Epithelial cell of esophagus (primary cell): ENCODE measurements around the gene ETV1.

Experiments used
- DNase-seq: peaks from one replicate; pipeline ENCODE4 v3.0.0; 2010; ENCODE audit warnings: low read depth
- H3K4me3 ChIP-seq: 2 replicates; pipeline ENCODE4 v1.5.1; 2011; ENCODE audit warnings: mild to moderate bottlenecking, low read length, control low read depth
- TF ChIP-seq, protein P1 (sequence below): IDR thresholded peaks from 2 replicates; pipeline ENCODE4 v1.5.1; 2011; ENCODE audit warnings: low read depth, mild to moderate bottlenecking, low read length, control low read depth, inconsistent platforms; ENCODE audit not compliant: insufficient read depth; ENCODE audit errors: missing control alignments

Gene ETV1

DNA sequence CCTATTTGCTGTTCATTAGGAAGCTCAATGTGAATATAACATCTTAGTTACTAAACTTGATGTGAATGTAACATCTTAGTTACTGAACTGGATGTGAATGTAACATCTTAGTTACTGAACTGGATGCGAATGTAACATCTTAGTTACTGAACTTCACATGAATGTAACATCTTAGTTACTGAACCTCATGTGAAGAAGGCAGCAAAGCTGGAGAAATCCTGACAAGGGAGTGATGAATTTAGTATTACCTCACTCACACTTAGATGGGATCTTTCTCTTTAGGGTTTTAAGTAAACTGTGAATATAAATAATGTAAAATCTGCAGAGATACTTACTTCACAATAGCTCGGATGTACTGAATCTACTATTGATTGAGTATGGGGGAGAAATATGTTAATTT lies 73.6 kb downstream of the ETV1 start:
- TF ChIP-seq, protein P1, sequence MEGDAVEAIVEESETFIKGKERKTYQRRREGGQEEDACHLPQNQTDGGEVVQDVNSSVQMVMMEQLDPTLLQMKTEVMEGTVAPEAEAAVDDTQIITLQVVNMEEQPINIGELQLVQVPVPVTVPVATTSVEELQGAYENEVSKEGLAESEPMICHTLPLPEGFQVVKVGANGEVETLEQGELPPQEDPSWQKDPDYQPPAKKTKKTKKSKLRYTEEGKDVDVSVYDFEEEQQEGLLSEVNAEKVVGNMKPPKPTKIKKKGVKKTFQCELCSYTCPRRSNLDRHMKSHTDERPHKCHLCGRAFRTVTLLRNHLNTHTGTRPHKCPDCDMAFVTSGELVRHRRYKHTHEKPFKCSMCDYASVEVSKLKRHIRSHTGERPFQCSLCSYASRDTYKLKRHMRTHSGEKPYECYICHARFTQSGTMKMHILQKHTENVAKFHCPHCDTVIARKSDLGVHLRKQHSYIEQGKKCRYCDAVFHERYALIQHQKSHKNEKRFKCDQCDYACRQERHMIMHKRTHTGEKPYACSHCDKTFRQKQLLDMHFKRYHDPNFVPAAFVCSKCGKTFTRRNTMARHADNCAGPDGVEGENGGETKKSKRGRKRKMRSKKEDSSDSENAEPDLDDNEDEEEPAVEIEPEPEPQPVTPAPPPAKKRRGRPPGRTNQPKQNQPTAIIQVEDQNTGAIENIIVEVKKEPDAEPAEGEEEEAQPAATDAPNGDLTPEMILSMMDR: no peak

DNA sequence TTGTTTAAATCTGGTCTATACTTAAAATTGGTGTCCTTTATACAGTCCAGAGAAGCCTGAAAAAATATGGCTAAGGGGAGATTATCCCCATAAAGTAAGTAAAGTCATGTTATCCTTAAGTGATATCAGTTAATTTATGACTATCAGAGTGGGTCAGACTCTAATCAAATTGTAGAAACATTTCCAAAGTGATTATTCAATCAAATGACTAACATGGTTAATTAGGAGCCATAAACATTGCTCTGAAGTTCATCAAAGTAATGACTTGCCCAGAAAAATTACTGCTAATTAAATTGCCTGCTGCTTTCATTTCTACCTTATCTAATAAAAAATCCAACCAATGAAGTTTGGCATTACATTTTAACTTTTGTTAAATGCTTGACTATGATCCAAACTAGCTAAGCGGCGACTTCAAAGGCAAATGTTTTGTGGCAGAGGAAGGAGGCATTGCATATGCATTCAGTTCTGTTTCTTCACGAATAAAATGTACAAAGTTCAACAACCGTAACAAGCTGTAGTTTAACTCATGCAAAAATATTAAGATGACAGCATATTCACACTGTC lies 76.7 kb downstream of the ETV1 start:
- no peak for DNase-seq
- TF ChIP-seq, protein P1: no peak
- no peak overlapping the region for H3K4me3 ChIP-seq

More for the DNA sequence above, 73.6 kb downstream of the ETV1 start:
- no peak for DNase-seq
- H3K4me3 ChIP-seq: no peak overlapping the region

DNA sequence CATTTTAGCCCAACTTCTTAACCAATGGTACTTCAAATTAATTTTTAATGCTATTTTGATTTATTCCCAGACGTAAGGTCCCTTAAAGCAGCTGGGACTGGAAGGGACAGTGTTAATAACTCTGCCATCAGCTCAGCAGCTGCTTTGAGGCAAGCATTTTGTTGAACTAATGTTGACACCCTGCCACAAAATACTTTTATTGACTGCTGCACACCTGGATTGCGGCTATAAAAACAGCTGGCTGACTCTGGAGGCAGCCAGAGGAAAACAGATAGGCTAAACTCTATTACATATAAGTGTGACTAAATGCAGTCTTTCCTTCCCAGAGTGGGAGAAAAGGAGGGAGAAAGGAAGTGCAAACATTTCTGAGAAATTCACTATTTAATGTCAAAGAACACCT lies 77.6 kb downstream of the ETV1 start:
- TF ChIP-seq, protein P1: no peak
- no peak for DNase-seq
- no peak overlapping the region for H3K4me3 ChIP-seq

DNA sequence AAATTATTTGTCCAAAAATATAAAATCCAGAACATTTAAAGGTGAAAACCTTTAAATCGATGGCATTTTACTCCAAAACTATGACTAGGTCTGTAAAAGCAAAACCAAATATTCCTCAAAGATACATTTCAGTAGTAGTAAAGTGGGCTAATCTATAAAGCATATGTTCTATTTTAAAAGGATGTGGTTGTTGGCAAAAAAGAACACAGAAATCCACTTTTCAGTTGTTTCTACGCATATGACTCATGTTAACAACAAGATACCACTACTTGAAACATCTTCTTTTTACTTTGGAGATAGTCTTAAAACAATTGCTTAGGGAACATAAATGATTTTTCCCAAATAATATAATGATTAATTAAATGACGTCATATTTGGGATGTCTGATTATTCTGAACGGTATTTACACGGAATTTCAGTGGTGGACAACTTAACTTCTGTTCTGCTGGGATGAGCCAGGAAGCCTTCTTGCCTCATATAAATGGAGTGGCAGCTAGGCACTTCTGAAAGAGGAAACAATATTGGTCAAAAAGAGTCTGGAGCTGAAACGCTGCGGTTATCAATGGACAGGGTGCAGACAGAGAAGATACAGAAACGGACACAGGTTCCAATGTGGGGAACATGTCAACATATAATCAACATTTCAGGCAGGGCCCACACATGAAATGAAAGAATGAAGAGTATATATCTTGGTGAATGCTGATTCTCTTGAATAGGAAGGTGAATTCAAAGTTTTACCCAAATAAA lies 78.5 kb downstream of the ETV1 start:
- TF ChIP-seq, protein P1: no peak
- H3K4me3 ChIP-seq: no peak overlapping the region
- no peak for DNase-seq

DNA sequence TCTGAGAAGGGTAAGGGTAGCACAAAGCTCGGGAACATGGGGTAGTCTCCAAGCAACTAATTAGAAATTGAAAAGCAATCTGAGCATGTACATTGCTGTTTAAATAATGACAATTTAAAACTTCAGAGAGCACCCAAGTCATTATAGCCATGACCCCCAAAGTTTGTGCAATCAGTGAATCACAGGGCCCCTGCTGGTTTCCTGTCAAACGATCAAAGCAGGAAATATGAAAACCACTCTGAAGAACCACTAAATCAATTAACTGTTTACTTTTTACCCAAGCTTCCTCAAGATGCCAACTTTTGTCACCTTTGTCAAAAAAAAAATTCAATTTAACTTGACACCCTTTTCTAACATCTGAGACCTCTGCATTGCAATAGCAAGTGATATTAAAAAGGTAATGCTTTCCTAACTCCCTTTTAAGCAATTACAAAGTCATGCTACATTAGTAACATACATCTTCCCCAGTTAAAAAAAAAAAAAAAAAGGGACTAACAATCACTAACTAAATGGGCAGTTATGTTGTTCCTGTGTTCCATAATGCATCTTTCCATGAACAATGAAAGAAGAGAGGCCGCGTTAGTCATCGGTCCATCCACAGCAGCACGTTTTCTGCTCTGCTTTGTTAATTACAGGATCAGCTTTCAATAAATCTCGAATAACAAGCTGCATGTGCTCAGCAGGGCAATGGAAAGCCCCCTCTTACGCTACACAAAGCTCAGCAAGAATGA lies 80.6 kb downstream of the ETV1 start:
- TF ChIP-seq, protein P1: no peak
- H3K4me3 ChIP-seq: no peak overlapping the region
- peak; percentile 8 for DNase-seq

DNA sequence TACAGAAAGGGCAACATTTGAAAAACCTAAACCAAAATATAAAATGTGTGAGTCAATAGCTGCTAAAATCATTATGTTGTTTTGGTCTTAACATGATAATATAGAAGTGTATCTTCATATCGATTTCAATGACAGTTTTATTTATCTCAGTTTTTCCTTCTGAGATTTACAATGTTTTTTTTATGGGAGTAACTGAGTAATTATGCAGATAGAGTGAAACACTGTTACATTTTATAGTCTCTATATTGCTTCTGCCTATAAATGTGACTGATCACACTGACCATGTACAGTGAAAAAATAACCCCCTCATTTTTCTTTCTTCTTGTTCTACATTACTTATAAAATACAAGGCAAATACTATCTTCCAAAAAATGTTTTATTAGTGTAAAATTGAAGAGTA lies 81.6 kb downstream of the ETV1 start:
- H3K4me3 ChIP-seq: no peak overlapping the region
- DNase-seq: no peak
- TF ChIP-seq, protein P1: no peak

DNA sequence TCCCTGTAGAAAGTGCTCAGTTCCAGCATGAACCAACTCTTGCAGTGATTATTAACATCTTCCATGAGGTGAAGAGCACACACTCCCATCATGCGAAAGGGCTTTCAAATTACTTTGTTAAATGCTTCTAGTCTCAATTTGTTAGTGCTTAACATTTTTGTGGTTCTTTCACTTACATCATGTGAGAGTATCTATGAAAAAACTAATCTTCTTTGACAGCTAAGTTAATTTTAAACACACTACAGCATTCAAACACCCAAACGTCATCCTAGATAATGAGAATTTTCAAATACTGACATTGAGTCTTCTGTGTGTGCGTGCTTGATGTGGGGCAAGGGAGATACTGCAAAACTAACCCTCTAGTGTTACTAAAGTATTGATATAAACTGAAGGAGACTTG lies 84.8 kb downstream of the ETV1 start:
- DNase-seq: no peak
- no peak overlapping the region for H3K4me3 ChIP-seq
- TF ChIP-seq, protein P1: no peak
